Astrocyte (in vitro differentiated cells and primary cell): ENCODE results near the gene ACAN. TPM values are rescaled to one million over a fixed set of nuclear protein-coding genes. Genes with fewer than 3 reads are reported as not detected.

Experiments
- DNase-seq: peaks from one replicate; pipeline ENCODE4 v3.0.0-alpha.2; 2010; ENCODE audit warnings: low read depth
- FAIRE-seq: peaks from 2 replicates; lab custom pipeline; 2011; peaks lifted over from hg19 to GRCh38; lab: Jason Lieb, UNC
- H2AFZ ChIP-seq: 2 replicates; pipeline ENCODE4 v1.6.0; 2012; ENCODE audit warnings: low read depth, low read length, inconsistent platforms
- H3K27ac ChIP-seq: 2 replicates; pipeline ENCODE4 v1.5.1; 2011; ENCODE audit warnings: low read depth, low read length, inconsistent platforms
- H3K27me3 ChIP-seq: 2 replicates; pipeline ENCODE4 v1.6.0; 2011; ENCODE audit warnings: low read length, inconsistent platforms; ENCODE audit not compliant: insufficient read depth
- H3K36me3 ChIP-seq: 2 replicates; pipeline ENCODE4 v1.5.1; 2011; ENCODE audit warnings: low read length, inconsistent platforms; ENCODE audit not compliant: insufficient read depth
- H3K4me1 ChIP-seq: 2 replicates; pipeline ENCODE4 v1.5.1; 2011; ENCODE audit warnings: low read length, inconsistent platforms; ENCODE audit not compliant: insufficient read depth
- H3K4me2 ChIP-seq: 2 replicates; pipeline ENCODE4 v1.6.0; 2012; ENCODE audit warnings: low read length, inconsistent platforms
- H3K4me3 ChIP-seq: 2 replicates; pipeline ENCODE4 v1.5.1; 2011; ENCODE audit warnings: low read depth, mild to moderate bottlenecking, low read length, inconsistent platforms; ENCODE audit not compliant: insufficient read depth
- H3K79me2 ChIP-seq: 2 replicates; pipeline ENCODE4 v1.6.0; 2012; ENCODE audit warnings: mild to moderate bottlenecking, low read length, inconsistent platforms; ENCODE audit not compliant: insufficient read depth
- H3K9ac ChIP-seq: 2 replicates; pipeline ENCODE4 v1.6.0; 2012; ENCODE audit warnings: mild to moderate bottlenecking, low read length, inconsistent platforms
- H3K9me3 ChIP-seq: 2 replicates; pipeline ENCODE4 v1.5.1; 2012; ENCODE audit warnings: low read depth, mild to moderate bottlenecking, low read length, inconsistent platforms; ENCODE audit not compliant: insufficient read depth
- H4K20me1 ChIP-seq: 2 replicates; pipeline ENCODE4 v1.6.0; 2012; ENCODE audit warnings: low read length, inconsistent platforms; ENCODE audit not compliant: insufficient read depth
- H3K27ac Mint-ChIP-seq: one replicate; pipeline ENCODE4 v1.8.0; 2021; ENCODE audit warnings: mild to moderate bottlenecking, mixed read lengths; ENCODE audit not compliant: unreplicated experiment
- H3K27me3 Mint-ChIP-seq: one replicate; pipeline ENCODE4 v1.8.0; 2021; ENCODE audit warnings: low read depth, mixed read lengths; ENCODE audit not compliant: unreplicated experiment
- H3K36me3 Mint-ChIP-seq: one replicate; pipeline ENCODE4 v1.8.0; 2021; ENCODE audit warnings: low read depth, mixed read lengths; ENCODE audit not compliant: unreplicated experiment
- H3K4me1 Mint-ChIP-seq: one replicate; pipeline ENCODE4 v1.8.0; 2021; ENCODE audit warnings: low read depth, mixed read lengths; ENCODE audit not compliant: unreplicated experiment
- H3K4me3 Mint-ChIP-seq: one replicate; pipeline ENCODE4 v1.8.0; 2021; ENCODE audit warnings: mild to moderate bottlenecking, moderate library complexity, mixed read lengths; ENCODE audit not compliant: unreplicated experiment
- H3K9me3 Mint-ChIP-seq: one replicate; pipeline ENCODE4 v1.8.0; 2021; ENCODE audit warnings: mild to moderate bottlenecking, mixed read lengths; ENCODE audit not compliant: unreplicated experiment
- CTCF ChIP-seq: IDR thresholded peaks from 2 replicates; pipeline ENCODE4 v1.5.1; 2011; ENCODE audit warnings: low read depth, mild to moderate bottlenecking, inconsistent platforms, low read length, moderate library complexity; ENCODE audit not compliant: insufficient read depth
- EZH2 ChIP-seq: IDR thresholded peaks from 2 replicates; pipeline ENCODE4 v1.6.1; 2012; ENCODE audit warnings: mild to moderate bottlenecking, low read length, inconsistent platforms; ENCODE audit not compliant: insufficient read depth
- total RNA-seq: library from RNA; stranded (reverse); gene quantifications from 2 replicates; pipeline ENCODE4 v1.2.1, GENCODE V29; 2021

The ACAN gene
- total RNA-seq, 1 donor from 2014 or later, result 0.34 TPM

DNA sequence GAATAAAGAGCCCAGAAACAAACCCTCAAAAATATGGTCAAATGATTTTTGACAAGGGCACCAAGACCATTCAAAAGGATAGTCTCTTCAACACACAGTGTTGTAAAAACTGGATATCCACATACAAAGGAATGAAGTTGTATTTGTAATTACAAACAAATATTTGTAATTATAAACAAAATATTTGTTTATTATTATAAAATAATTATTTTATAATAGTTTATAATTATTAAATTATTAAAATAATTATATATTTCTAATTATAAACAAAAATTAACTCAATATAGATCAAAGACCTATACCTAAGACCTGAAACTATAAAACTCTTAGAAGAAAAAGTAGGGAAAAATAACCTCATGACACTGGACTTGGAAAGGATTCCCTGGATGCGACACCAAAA, 23.3 kb upstream of the ACAN start:
- H3K27me3 ChIP-seq, result peaks cover 2% of the 10 kb centered on the region
- H3K9me3 Mint-ChIP-seq, result peaks cover 4% of the 10 kb centered on the region
- peaks cover 6% of the 10 kb centered on the region for H3K9me3 ChIP-seq
- no peaks in the 10 kb centered on the region for H3K4me1 Mint-ChIP-seq
- DNase-seq, result no peak
- H3K9ac ChIP-seq, result no peak overlapping the region
- no peak for FAIRE-seq
- H3K4me3 ChIP-seq, result no peak overlapping the region
- no peak for TF ChIP-seq CTCF
- H3K36me3 ChIP-seq, result no peaks in the 10 kb centered on the region
- no peak overlapping the region for H3K27ac ChIP-seq
- no peaks in the 10 kb centered on the region for H3K4me1 ChIP-seq
- H3K4me2 ChIP-seq, result no peak overlapping the region
- H2AFZ ChIP-seq, result no peak overlapping the region
- H3K36me3 Mint-ChIP-seq, result no peaks in the 10 kb centered on the region
- H3K4me3 Mint-ChIP-seq, result no peak overlapping the region
- H3K79me2 ChIP-seq, result no peaks in the 10 kb centered on the region
- H3K27me3 Mint-ChIP-seq, result peaks cover 20% of the 10 kb centered on the region
- no peak overlapping the region for H3K27ac Mint-ChIP-seq
- H4K20me1 ChIP-seq, result no peaks in the 10 kb centered on the region

DNA sequence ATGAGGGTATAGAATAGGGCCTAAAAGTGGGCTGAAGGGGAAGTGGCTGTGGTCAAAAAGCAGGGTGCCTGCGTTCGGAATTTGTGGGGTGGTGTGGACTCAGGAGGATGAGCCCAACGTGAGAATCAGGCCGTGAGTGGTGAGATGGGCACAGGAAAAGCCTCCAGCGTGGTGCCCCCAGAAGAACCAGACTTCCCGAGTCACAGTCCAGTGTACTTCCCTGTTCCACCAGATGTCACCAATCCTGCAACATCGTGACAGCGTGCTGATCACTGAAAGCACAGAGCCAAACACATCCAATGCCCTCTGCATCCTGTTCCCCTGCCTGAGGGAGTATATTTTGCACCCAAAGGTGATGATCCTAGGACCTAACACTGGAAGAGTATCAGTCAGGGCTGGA, 20.8 kb upstream of the ACAN start:
- DNase-seq (no peak), FAIRE-seq (no peak)
- no peak overlapping the region for H3K27ac Mint-ChIP-seq
- no peaks in the 10 kb centered on the region for H3K36me3 Mint-ChIP-seq
- H3K27me3 Mint-ChIP-seq, result peaks cover 20% of the 10 kb centered on the region
- no peak overlapping the region for H3K4me2 ChIP-seq
- no peaks in the 10 kb centered on the region for H3K4me1 ChIP-seq
- TF ChIP-seq CTCF, result no peak
- TF ChIP-seq EZH2, result no peak
- H3K9me3 Mint-ChIP-seq, result no peaks in the 10 kb centered on the region
- H2AFZ ChIP-seq, result no peak overlapping the region
- no peak overlapping the region for H3K4me3 ChIP-seq
- no peak overlapping the region for H3K27ac ChIP-seq
- no peaks in the 10 kb centered on the region for H3K36me3 ChIP-seq
- no peaks in the 10 kb centered on the region for H4K20me1 ChIP-seq
- no peaks in the 10 kb centered on the region for H3K79me2 ChIP-seq
- no peaks in the 10 kb centered on the region for H3K4me1 Mint-ChIP-seq
- no peak overlapping the region for H3K9ac ChIP-seq
- H3K4me3 Mint-ChIP-seq, result no peak overlapping the region
- H3K27me3 ChIP-seq, result peaks cover 2% of the 10 kb centered on the region
- no peaks in the 10 kb centered on the region for H3K9me3 ChIP-seq

- H3K27me3 ChIP-seq, result peaks cover 2% of the 10 kb centered on the region
- no peak for DNase-seq
- no peaks in the 10 kb centered on the region for H3K36me3 ChIP-seq
- Mint-ChIP-seq H3K4me3 (no peak overlapping the region), H3K4me1 (no peaks in the 10 kb centered on the region), H3K36me3 (peaks cover 2% of the 10 kb centered on the region), H3K27ac (no peak overlapping the region), H3K9me3 (no peaks in the 10 kb centered on the region), H3K27me3 (peaks cover 22% of the 10 kb centered on the region)
- no peak overlapping the region for H3K27ac ChIP-seq
- H2AFZ ChIP-seq, result no peak overlapping the region
- H3K9ac ChIP-seq, result no peak overlapping the region
- H3K4me1 ChIP-seq, result no peaks in the 10 kb centered on the region
- H3K4me2 ChIP-seq, result no peak overlapping the region
- peaks cover 4% of the 10 kb centered on the region for H3K9me3 ChIP-seq
- no peak for FAIRE-seq
- no peaks in the 10 kb centered on the region for H3K79me2 ChIP-seq
- TF ChIP-seq CTCF (no peak), EZH2 (no peak)
- no peaks in the 10 kb centered on the region for H4K20me1 ChIP-seq
- H3K4me3 ChIP-seq, result no peak overlapping the region
These were observed 18.0 kb upstream of the ACAN start for GRCh38 chr15:88785217-88785616.
